Cardiac muscle cell (in vitro differentiated cells and primary cell): Measurements from ENCODE around the gene EPS8L3. TPM values are rescaled to one million over a fixed set of nuclear protein-coding genes. Genes with fewer than 3 reads are reported as not detected.
"Not testable (repeated sequence)": the region's sequence is repeated elsewhere in the genome, so short reads cannot be mapped to it uniquely, and the experiment has no call there.

Experiments used
- DNase-seq, 2 donors: peaks; one replicate each; pipeline versions ENCODE4 v3.0.0 to v3.0.0-alpha.2; 2010 to 2017; ENCODE audit warnings: low read depth in 1 of 2, low spot score in 1 of 2
- H3K27ac ChIP-seq: fragments of 200-600 bp; sonication (generic); 2 replicates; pipeline ENCODE4 v1.5.1; 2016
- H3K27me3 ChIP-seq: fragments of 200-600 bp; sonication (generic); 2 replicates; pipeline ENCODE4 v1.6.0; 2016; ENCODE audit warnings: control low read depth
- H3K36me3 ChIP-seq: fragments of 200-600 bp; sonication (generic); 2 replicates; pipeline ENCODE4 v1.5.1; 2016; ENCODE audit warnings: control low read depth
- H3K4me1 ChIP-seq: fragments of 200-600 bp; sonication (generic); 2 replicates; pipeline ENCODE4 v1.8.1; 2017; ENCODE audit warnings: low read depth, mild to moderate bottlenecking, mixed run types
- H3K4me3 ChIP-seq: fragments of 200-600 bp; sonication (generic); 2 replicates; pipeline ENCODE4 v1.5.1; 2016; ENCODE audit warnings: mild to moderate bottlenecking
- H3K9me3 ChIP-seq: fragments of 200-600 bp; sonication (generic); 2 replicates; pipeline ENCODE4 v1.5.1; 2017; ENCODE audit warnings: low read depth, mild to moderate bottlenecking, control low read depth
- CTCF ChIP-seq: IDR thresholded peaks from 2 replicates; pipeline ENCODE4 v1.5.1; 2012; ENCODE audit warnings: low read depth, mild to moderate bottlenecking, low read length
- polyA plus RNA-seq: library from polyadenylated mRNA; unstranded; fragments of >200 nt; fragmentation: Nextera tagmentation; extraction: Ambion mirVana; gene quantifications from 2 replicates; pipeline ENCODE4 v1.2.1, GENCODE V29; 2016
- total RNA-seq: library from RNA; depleted of rRNA; stranded (reverse); fragments of >200 nt; gene quantifications from 2 replicates; pipeline ENCODE4 v1.2.3, GENCODE V29; 2016

EPS8L3 gene
- total and polyA plus RNA-seq, 2 experiments from 2014 or later = 0.28 TPM; not detected in 1

GRCh38 chr1:109716570-109717090, 47.1 kb downstream of the EPS8L3 start:
- DNase-seq = no peak
- Histone ChIP-seq H3K4me1 (no peaks in the 10 kb centered on the region), H3K9me3 (no peaks in the 10 kb centered on the region), H3K27me3 (no peaks in the 10 kb centered on the region), H3K27ac (no peak overlapping the region), H3K36me3 (no peaks in the 10 kb centered on the region), H3K4me3 (no peak overlapping the region)
- no peak for TF ChIP-seq CTCF

DNA sequence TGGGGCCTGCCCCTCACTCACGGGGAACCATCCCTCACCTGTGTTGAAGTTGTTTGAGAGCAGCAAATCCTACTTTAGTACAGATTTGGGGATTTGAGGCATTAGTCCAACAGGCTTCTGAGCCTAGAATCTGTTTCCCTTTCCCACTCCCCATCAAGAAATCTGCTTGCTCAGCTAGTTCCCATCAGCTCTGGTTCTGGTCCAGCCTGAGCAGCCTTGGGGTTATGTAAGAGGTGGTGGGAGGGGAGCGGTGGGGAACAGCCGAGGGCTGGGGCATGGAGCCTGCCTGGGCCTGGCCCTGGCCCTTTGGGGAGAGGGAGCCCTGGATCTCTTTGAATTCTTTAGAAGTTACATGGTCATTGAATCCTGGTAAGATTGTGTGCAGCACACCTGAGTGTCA, 47.6 kb downstream of the EPS8L3 start:
- H3K4me3 ChIP-seq = no peak overlapping the region
- no peaks in the 10 kb centered on the region for H3K4me1 ChIP-seq
- no peak for TF ChIP-seq CTCF
- no peak for DNase-seq
- H3K36me3 ChIP-seq = no peaks in the 10 kb centered on the region
- H3K27ac ChIP-seq = no peak overlapping the region
- H3K27me3 ChIP-seq = no peaks in the 10 kb centered on the region
- no peaks in the 10 kb centered on the region for H3K9me3 ChIP-seq

GRCh38 chr1:109714661-109715372, 48.9 kb downstream of the EPS8L3 start:
- DNase-seq = no peak
- TF ChIP-seq CTCF = no peak
- no peaks in the 10 kb centered on the region for H3K9me3 ChIP-seq
- no peak overlapping the region for H3K27ac ChIP-seq
- no peak overlapping the region for H3K4me3 ChIP-seq
- H3K4me1 ChIP-seq = no peaks in the 10 kb centered on the region
- H3K27me3 ChIP-seq = no peaks in the 10 kb centered on the region
- no peaks in the 10 kb centered on the region for H3K36me3 ChIP-seq

DNA sequence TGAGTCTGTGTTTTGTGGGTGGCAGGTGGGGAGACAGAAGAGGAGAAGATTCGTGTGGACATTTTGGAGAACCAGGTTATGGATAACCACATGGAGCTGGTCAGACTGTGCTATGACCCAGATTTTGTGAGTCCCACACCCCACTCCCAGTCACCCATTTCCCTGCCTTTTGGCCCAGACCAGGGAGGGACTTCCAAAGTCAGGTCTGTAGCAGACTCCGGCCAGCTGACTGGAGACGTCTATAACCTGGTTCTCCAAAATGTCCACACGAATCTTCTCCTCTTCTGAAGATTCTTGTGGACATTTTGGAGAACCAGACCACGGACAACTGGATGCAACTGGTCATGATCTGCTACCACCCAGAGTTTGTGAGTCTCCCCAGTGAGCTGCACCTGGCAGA, 50.1 kb downstream of the EPS8L3 start:
- no peaks in the 10 kb centered on the region for H3K36me3 ChIP-seq
- TF ChIP-seq CTCF = no peak
- H3K27me3 ChIP-seq = no peaks in the 10 kb centered on the region
- H3K27ac ChIP-seq = no peak overlapping the region
- no peak overlapping the region for H3K4me3 ChIP-seq
- DNase-seq = no peak
- no peaks in the 10 kb centered on the region for H3K9me3 ChIP-seq
- H3K4me1 ChIP-seq = no peaks in the 10 kb centered on the region

DNA sequence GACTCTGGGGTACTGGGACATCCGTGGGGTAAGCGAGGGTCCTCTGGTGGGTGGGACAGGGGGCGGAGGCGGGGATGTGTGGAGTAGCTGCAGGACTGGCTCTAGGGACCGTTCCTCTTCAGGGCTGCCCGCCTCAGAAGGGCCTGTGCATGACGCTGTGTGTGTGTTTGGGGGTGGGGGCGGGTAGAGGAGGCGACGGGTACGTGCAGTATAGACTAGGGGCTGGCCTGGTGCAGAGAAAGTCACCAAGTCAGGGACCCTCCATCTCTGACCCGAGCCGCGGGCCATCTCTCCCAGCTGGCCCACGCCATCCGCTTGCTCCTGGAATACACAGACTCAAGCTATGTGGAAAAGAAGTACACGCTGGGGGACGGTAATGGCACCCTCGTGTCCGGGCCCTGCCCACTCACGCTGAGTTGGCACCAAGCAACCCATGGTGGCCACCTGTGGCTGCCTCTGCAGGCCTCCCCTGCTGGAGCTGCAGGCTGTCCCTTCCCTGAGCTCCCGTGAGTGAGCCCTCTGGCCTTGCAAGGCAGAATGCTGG, 51.3 kb downstream of the EPS8L3 start:
- Histone ChIP-seq H3K9me3 (no peaks in the 10 kb centered on the region), H3K4me1 (no peaks in the 10 kb centered on the region), H3K27ac (no peak overlapping the region), H3K27me3 (no peaks in the 10 kb centered on the region), H3K4me3 (no peak overlapping the region), H3K36me3 (no peaks in the 10 kb centered on the region)
- no peak for TF ChIP-seq CTCF
- DNase-seq = no peak

DNA sequence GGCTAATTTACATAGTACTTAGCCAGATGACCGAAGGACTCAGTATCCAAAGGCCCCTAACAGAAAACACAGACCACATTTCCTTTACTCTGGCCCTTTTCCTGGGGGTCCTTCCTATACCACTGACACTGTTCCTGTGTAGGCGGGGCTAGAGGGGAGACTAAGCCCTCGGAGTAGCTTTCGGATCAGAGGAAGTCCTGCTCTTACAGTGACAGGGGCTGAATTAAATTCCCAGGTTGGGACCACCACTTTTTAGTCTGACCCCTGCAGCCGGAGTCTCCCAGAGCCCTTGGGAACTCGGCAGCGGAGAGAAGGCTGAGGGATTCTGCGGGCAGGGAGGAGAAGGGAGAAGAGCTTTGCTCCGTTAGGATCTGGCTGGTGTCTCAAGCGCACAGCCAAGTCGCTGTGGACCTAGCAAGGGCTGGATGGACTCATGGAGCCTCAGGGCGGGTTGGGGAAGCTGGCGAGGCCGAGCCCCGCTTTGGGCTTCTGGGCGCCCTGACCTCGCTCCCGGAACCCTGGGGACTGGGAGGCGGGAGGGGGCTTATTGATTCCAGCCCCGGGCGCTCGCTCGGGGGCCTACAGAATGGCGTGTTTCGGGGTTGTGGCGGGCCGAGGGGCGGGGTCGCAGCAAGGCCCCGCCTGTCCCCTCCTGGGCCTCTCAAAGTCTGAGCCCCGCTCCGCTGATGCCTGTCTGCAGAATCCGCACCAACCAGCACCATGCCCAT, 52.0 kb downstream of the EPS8L3 start, which contains the start of gene GSTM5:
Gene GSTM5, plus strand, starts transcription at position 659 of the 728 bp plus-strand sequence. Its CDS starts 62 bp downstream, at position 721.
- not testable (repeated sequence) for H3K4me1 ChIP-seq, H3K9me3 ChIP-seq, H3K27me3 ChIP-seq, H3K36me3 ChIP-seq, H3K27ac ChIP-seq, H3K4me3 ChIP-seq
- DNase-seq = peak in 1 of 2 donors; percentile 22

DNA sequence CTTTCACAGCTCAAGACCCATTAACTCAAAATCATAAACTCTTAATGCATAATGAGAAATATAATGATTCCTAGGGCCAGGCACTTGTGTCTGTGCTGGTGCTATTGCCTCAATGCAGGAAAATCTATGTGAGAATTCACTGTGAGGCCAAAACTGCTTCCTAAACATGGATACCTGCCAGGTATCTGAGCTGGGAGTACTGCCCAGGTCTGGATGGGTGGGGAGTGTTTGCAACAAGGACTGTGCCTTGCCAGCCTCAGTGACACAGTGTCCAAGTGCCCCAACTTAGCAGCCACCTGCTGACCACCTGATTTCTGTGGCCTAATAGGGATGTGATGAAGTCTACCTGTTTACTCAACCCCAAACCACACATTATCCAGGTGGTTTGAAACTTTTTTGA, 53.9 kb downstream of the EPS8L3 start:
- not testable (repeated sequence) for DNase-seq, H3K4me1 ChIP-seq, H3K4me3 ChIP-seq, H3K9me3 ChIP-seq, H3K36me3 ChIP-seq, H3K27ac ChIP-seq, H3K27me3 ChIP-seq

GRCh38 chr1:109708949-109709348, 54.8 kb downstream of the EPS8L3 start:
- H3K9me3 ChIP-seq, DNase-seq, H3K27ac ChIP-seq, H3K4me3 ChIP-seq, H3K4me1 ChIP-seq, H3K36me3 ChIP-seq, H3K27me3 ChIP-seq: not testable (repeated sequence)
